ENCODE data around the gene TRIM52.

TRIM52 gene

GRCh38 chr5:181255836-181256578, 4.9 kb downstream of the TRIM52 start:
- no peak for DNase-seq

DNA sequence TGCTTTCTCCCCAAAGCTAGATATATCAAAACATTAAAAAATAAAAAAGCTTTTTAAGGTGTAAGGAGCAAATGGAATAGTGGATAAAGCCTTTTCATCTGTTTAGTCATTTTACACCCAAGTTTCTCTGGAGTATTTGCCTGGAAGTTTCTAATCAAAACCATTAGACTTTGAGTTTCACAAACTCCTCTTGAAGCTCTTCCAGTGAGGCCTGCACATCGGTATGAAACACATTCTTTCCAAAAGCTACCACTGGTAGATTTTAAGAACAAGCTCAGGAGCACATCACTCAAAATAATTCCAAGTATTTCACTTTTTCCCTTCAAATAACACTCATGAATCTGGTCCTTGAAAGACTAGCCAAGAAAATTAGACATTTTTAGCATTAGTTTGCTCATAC, 5.7 kb downstream of the TRIM52 start:
- no peak for DNase-seq

DNA sequence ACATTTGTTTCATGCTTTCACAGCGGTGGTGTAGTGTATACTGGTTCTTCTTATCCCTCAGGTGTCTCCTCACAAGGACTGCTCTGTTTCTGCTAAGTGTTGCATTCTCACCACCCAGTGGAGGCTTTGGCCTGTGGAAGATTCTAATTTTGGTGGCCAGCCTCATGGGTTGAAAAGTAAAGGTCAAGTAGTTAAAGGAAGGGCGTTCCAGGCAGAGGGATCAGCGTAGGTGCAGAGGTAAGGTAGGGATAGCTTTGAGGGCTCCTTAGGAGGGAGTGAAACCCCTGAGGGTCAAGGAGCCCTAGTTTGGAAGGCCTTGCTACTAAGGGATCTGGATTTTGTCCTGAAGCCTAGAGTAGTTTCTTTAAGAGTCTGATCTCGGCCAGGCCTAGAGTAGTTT, 12.7 kb downstream of the TRIM52 start:
- no peak for DNase-seq

DNA sequence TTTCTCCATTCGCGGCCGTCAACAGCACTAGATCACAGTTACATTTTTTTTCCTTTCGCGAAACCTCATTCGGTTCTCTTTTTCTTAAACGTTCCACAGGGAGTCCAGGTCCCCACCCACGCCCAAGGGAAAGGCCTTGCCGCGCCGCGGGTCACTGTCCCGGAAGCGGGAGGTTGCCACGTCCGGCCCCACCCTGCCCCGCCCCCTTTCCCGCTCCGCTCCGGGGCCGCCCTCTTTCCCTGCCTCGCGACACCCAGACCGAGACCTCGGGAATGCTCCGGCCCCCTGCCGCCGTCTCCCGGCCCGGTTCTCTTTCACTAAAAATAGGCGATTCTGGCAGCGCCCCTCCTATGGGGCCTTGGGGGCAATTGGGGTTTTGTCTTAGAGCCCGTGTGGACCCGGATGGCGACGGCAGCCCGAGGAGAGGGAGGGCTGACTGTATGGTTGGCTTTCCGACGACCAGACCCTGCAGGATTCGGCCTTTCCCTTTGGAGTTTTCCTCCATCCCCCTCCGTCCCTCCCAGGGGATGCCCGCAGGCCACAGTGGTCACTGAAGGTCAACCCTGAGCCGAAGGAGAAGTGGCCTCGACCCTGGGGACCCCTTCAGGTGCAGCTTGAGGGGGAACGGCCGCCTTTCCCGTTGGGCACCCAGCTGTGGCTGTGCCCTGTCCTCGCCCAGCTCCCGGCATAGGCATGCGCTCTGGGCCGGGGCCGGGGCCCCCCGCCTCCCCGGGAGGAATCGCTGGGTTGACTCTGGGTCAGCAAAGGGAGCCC, 14.5 kb downstream of the TRIM52 start:
- peak; percentile 89 for DNase-seq

- DNase-seq: no peak
These were observed 15.3 kb downstream of the TRIM52 start for GRCh38 chr5:181245427-181246275.

DNA sequence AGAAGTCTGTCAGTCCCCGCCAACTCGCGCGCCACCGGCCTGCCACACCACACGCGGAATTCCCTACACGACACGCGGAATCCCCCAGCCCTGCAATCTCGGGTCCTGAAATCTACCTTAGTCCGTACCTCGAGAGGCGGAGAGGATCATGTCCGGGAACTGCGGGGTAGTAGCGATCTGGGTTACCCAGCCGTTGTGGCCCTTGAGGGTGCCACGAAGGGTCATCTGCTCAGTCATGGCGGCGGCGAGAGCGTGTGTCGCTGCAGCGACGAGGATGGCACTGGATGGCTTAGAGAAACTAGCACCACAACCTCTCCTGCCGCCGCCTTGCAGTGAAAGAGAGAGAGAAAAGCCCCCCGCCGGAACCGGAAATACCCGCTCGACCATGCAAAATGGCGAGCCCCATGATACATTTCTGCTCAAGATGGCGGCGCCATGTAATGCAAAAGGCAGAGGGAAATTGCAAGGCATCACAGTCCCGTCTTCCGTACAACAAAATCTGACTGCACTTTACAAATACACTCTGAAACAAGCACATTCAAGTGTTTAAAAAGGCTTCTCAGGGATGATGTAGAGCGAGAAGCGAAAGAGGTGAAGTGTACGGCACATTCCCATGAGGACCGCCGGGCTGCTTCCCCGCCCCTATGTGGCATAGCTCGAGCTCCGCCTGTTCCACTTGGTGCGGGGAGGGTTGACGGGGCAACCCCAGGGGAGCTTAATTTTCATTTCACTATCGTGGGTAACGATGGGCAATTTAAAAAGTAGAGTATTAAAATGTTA, 17.2 kb downstream of the TRIM52 start, which contains the start of gene RACK1:
RACK1 (minus strand) TSS at position 343 of the 780 bp plus-strand sequence; CDS start at position 237, 106 bp downstream.
- DNase-seq: peak; percentile 83

DNA sequence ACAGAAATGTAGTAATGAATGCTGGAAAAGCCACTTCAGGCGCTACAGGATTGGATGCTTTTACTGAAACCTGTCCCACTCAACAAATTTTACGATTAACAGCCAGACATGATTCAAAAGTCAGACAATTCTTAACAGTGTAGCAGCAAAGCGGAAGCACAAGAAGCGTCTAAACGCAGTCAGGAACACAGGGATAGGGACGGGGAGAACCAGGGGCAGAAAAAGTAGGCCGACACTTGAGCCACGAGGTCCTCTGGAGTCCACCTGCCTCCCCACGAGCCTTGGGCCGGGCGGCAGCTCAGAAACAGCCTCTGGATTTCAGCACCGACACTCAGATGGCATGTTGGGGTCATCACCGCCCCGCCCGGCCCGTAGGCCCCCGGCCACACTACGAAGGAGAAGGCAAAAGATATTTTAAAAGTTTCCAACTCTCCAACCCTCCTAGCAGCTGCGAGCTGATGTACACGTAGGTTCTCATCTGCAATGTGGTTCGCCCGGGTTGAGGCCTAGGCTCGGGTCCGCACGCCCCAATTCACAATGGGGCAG, 17.9 kb downstream of the TRIM52 start:
- no peak for DNase-seq

DNA sequence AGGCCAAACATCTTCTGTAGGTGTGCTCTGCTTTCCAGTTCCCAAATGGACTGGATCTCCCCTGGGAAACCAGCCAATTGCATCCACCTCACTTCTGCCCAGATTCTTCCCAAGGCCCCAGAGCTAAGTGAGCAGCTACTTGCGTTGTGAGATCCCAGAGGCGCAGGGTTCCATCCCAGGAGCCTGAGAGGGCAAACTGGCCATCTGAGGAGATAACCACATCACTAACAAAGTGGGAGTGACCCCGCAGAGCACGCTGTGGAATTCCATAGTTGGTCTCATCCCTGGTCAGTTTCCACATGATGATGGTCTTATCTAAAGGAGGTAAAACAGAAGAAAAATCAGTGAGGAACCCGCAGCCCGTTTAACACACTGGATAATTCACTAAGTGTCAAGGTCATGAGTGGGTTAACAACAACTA, 18.9 kb downstream of the TRIM52 start:
- DNase-seq: no peak

GRCh38 chr5:181241393-181241975, 19.5 kb downstream of the TRIM52 start:
- DNase-seq: no peak

DNA sequence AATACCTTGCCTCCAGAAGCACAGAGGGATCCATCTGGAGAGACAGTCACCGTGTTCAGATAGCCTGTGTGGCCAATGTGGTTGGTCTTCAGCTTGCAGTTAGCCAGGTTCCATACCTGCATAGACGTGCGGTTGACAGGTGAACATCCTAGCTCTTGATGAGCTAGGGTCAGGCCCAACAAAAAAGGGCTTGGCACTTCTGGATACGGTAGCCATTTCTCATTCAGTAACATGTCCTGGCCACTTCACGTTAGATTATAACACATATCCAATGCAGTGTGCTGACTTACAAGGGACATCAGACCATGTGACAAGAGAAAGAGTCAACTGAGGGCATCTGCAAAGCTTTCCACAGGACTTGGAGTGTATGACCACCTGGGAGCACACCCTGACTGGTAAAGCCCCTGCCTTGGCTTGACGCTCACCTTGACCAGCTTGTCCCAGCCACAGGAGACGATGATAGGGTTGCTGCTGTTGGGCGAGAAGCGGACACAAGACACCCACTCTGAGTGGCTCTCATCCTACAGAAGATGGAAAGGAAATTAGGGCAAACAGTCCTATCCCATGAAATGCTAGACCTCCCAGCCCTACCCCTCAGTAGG, 21.8 kb downstream of the TRIM52 start:
- no peak for DNase-seq

DNA sequence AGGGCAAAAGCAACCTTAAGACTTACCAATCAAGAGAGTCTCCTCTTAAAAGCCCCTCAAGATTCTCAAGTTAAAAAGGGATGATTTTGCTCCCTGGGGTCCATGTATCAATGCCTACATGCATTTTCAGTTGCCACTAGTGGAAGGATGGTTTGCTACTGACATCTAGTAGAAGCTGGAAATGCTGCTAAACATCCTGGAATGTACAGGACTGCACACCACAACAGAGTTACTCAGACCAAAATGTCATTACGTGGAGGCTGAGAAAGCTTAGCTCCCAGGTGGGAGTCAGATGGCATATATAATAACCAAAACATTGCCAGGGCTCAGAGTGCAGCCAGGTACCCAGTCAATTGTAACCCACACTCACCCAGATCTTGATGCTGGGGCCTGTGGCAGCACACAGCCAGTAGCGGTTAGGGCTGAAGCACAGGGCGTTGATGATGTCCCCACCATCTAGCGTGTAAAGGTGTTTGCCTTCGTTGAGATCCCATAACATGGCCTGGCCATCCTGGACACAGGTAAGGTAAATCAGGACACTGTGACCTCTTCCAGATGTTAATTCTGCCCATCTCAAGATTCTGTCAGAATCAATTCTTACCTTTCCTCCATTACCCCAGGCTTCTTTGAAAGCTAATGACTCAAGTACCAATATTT, 23.1 kb downstream of the TRIM52 start:
- DNase-seq: no peak

GRCh38 chr5:181236954-181237641, 23.8 kb downstream of the TRIM52 start:
- no peak for DNase-seq

- no peak for DNase-seq
These were observed 24.5 kb downstream of the TRIM52 start for GRCh38 chr5:181236471-181236870.

GRCh38 chr5:181235689-181236366, 25.1 kb downstream of the TRIM52 start:
- DNase-seq: no peak

DNA sequence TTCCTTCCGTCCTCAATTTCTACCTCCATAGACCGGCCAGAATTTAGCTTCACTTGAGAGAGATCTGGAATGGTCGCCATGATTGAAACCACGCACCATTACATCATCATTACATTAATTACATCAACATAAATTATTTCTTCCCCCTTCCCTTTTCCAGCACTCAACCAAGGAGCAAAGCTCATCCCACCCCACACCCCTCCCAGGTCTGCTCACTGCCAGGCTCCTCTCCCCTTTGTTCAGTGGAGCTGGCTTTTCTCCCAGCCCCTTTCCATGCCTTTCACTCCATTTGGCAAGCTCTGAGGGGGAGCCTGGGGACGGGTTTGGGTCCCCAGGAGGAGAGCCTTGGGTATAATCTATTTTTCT, 25.6 kb downstream of the TRIM52 start:
- DNase-seq: no peak

DNA sequence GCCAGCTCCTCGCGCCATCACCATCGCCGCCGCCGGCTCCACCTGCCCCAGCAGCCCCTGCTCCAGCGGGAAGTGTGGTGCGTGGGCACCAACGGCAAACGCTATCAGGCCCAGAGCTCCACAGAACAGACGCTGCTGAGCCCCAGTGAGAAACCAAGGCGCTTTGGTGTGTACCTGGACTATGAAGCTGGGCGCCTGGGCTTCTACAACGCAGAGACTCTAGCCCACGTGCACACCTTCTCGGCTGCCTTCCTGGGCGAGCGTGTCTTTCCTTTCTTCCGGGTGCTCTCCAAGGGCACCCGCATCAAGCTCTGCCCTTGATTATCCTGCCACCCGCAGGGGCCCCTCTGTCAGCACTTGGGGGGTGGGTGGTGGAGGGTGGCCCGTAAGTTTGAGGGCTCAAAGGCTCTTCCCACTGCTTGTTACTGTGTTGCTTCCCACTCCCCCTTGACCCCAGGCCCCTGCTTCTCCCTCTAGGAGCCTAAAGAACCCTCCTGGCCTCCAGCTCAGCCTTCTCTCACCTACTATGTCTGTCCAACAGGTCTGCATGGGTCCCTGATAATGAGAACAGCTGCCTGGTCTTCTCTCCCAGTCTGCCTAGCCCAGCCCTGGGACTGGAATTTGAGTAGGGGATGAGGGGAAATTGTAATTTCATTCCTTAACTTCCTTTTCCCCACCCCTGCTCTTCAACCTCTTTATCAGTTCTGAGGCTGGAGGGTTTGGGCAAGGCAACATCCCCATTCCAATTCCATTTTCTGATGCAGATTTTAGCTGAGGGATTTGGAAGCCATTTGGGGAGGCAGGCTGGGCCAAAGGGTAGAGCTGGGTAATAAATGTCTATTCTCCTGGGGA, 26.3 kb downstream of the TRIM52 start:
- no peak for DNase-seq

- no peak for DNase-seq
These were observed 27.0 kb downstream of the TRIM52 start for GRCh38 chr5:181233801-181234454.

Measured in 8988T (cell line).